IPS-NIHi7 (cell line): Measurements from ENCODE around the gene SSBP4.
A peak's percentile ranks its signal among the peaks of the same experiment; 100 is the strongest.

Experiments
- DNase-seq: peaks from one replicate; pipeline ENCODE4 v3.0.0; 2012; ENCODE audit warnings: mixed read lengths; ENCODE audit errors: extremely low spot score

SSBP4 gene

GRCh38 chr19:18433015-18433691 is 14.0 kb downstream of the SSBP4 start:
- peak; percentile 45 for DNase-seq

GRCh38 chr19:18433735-18434398 is 14.7 kb downstream of the SSBP4 start:
- peak; percentile 68 for DNase-seq

GRCh38 chr19:18434411-18435175 is 15.4 kb downstream of the SSBP4 start:
- DNase-seq, result no peak

- DNase-seq, result no peak
These were observed 16.1 kb downstream of the SSBP4 start for GRCh38 chr19:18435178-18435841.

DNA sequence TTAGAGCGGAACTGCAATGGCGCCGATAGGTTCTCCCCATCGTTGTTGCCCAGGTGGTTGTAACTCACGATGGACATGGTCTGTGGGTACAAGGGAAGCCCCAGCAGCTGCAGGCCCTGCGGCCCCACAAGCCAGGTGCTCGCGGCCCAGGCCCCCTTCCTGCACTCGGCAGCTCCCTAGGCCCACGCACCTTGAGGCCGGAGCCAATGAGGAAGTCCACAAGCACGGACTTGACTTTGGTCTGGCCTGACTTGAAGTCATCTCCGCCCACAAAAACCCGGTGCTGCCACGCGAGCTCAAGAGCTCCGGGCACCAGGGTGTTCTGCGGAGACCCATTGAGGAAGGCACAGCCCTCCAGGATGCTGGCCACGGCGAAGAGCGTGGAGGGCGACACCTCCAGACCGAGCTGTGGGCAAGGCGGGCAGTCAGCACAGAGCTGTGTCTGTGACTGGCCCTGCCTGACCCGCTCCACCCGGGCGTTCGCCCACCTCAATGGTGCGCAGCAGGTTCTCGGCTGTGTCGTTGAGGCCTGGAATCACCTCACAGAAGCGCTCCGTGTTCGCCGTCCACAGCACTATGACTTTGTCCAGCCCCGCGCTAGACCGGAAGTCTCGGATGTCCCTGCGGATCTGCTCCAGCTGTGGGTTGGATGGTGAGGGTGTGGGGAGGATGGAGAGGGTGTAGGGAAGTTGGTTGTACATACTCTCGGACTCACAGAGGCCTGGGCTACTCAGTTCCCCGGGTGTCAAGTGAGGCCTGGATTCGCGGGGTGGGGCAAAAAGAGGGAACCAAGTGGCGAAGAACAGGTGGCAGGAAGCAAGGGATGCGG is 16.9 kb downstream of the SSBP4 start:
- DNase-seq, result no peak

- peak; percentile 92 for DNase-seq
These were observed 17.7 kb downstream of the SSBP4 start for GRCh38 chr19:18436671-18437490.

DNA sequence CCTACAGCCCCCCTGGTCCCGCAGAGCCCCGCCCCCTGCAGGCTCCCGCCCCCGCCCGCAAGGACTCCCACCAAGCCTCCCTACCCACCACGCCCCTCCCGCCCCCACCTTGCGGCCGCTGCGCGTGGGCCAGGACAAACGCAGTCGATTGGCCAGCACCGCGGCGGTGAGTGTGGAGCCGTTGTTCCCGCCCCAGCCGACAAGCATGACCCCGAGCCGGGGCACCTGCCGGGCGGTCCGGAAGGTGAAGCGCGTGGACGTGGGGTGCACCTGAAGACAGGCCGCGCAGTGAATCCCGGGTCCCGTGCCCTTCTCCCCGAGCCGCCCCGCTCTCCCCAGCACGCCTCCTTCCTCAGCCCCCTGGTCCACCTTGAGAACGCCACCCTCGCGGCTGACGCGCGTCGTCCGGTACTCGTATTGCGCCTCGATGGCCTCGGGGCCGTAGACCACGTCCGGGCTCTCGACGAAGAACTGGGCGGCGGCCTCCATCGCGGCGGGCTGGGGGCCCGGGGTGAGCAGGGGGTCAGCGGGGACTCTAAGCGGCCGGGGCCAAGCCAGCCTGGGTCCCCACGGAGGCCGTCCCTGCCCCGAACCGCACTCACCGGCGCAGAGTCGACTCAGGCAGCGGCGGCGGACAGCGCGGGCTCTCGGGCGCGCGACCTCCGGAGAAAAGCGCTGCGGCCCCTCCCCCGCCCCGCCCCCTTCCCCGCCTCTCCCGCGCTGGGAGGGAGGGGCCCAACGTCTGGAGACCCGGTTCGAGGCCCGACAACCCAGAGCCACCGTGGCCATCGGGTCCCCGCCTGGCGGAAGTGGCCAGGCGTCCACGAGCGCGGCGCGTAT is 18.5 kb downstream of the SSBP4 start, which contains the start of gene ISYNA1:
Gene ISYNA1 (minus strand): TSS at position 643 of the 840 bp plus-strand sequence. CDS start 154 bp downstream, at position 489.
- peak; percentile 83 for DNase-seq

- DNase-seq, result peak; percentile 68
These were observed 19.3 kb downstream of the SSBP4 start for GRCh38 chr19:18438331-18439024.

DNA sequence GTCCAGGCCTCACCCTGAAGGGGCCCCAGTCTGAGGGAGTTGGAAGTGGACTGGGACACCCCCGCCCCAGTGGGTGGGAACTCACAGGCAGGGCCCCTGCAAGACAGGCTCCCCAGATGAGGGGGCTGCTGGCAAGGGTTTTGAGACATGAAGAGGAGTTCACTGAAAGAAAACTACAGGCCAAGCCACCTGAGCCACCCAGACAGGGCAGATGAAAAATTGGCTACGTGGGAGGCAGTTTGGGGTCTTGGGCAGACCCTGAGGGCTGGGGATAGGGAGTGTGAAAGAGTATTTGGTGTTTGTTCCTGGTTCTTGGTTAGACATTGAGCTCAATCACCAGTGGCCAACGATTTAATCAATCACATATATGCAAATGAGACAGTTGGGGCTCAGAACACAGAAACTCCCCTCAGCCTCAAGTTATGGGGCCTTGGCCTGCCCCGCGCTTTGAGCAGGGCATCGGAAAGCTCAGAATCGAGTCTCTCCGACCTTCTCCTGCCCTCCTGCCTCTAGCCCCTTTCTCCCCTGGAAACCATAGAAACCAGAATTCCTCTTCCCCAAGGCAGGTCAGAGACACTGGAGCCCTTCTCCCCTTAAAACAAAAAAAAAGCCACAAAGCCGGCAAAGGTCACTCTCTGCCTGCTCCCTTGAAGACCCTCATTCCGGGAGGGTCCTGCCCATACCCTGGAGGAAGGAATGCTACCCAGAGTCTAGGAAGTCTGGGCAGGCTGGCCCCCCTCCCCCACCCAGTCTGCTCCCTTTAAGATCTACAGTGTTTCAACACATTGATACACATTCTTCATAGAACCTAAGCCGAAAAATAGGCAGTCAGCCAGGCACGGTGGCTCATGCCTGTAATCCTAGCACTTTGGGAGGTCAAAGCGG is 20.1 kb downstream of the SSBP4 start:
- no peak for DNase-seq

DNA sequence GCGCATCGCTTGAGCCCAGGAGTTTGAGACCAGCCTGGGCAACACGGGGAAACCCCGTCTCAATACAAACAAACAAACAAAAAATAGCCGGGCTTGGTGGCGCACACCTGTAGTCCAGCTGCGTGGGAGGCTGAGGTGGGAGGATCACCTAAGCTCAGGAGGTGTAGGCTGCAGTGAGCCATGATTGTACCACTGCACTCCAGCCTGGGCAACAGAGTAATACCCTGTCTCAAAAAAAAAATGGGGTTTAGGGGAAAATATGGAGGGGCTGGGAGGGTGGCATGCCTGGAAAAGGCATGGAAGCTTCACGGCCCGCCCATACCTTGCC is 20.7 kb downstream of the SSBP4 start:
- DNase-seq, result no peak

- peak; percentile 68 for DNase-seq
These were observed 21.2 kb downstream of the SSBP4 start for GRCh38 chr19:18440415-18440877.

DNA sequence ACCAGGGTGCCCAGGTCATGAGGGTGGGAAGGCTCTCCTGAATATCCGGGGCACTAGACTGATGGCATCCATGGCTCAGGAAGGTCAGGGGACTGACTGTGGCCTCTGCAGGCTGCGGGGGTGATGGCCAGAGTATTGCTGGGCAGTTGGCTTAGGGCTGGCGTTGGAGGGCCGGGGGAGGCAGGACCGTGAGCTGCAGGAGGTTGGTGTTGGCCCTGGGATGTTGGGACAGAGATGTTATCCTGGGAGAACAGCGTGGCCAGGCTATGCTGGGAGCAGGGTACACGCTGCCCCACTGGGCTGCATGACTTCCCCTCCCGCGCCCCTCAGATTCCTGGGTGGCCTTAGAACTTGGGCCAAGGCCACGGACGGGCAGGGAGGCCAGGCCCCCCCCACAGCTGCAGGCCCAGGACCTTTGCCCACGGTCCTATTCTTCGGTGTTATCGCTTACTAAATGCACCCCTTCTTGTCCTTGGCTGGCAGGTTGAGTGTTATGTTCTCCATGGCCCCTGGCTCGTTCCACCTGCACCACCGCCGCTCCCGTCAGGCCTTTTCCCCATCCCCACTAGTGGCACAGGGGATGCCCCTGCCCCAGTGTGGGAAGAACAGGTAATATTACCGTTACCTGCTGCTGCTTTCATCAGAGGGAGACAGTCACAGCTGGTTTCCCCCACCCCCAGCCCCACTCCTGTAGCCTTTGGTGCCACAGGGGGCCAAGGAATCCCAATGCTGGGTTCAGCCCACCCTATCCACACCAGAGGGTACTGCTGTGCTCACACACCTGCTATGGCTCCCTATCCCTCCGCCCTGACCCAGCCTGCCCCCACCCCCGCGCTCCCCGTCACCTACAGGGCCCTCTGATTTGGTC is 22.0 kb downstream of the SSBP4 start:
- no peak for DNase-seq

DNA sequence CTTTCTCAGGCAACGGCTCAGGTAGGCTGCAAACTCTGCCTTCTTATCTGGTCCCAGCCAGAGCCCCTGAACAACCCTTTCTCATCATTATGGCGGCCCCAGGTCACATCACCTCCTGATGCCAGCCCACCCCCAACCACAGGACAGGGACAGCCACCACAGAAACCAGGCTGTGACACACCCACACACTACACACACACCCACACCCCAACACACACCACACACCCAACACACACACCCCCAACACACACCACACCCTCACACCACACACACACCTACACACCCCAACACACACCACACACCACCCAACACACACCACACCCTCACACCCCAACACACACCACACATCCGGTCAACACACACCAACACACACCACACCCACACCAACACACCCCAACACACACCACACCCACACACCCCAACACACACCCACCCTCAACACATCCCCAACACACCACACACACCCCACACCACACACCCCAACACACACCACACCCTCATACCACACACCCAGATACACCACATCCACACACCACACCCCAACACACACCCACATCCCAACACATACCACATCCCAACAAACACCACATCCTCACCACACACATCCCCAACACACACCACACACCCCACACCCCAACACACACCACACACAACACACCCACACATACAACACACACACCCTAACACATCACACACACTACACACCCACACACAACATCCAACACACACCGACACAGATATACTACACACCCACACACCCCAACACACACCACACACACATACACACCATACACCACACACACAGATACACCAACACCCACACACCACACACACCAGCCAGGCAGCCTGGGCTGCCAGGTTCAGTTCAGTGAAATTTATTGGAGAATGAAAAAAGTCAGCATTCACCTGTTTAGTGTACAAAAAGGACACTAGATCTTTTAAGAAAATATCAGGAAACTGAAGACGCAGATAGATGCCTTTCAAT is 22.9 kb downstream of the SSBP4 start:
- no peak for DNase-seq

DNA sequence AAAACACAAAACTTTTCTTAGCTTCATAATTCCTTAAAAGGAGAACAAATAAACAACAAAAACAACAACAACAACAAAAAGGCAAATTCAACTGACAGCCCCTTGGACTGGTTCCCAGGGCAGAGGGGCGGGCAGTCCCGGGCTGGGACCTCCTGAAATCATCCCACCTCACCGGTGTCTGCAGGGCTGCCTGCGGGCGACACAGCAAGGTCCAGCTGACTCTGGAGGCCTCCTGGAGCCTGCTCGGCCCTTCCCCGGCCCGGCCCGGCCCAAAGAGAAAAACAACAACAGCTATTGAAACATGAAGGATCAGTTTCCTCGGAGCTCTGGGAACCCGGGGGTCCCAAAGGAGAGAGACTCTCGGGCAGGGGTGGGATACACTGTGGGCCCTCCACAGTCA is 23.7 kb downstream of the SSBP4 start:
- DNase-seq, result no peak

DNA sequence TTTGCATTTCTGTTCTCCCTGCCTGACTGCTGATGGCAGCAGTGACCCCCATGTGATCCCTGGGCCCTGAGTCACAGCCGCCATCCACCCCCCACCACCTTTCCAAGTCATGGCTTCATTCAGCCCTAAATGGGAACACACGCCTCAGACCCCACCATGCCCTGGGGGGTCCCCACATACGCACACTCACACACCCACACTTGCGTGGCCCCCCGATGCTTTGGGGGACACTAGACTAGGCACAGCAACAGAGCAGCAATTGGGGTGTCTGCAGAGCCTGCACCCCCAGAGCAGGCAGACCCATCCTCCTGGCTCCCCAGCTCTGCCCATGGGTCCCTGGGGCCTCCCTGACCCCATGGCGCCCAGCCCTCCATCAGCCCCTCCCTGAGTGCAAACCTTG is 24.2 kb downstream of the SSBP4 start:
- no peak for DNase-seq

DNA sequence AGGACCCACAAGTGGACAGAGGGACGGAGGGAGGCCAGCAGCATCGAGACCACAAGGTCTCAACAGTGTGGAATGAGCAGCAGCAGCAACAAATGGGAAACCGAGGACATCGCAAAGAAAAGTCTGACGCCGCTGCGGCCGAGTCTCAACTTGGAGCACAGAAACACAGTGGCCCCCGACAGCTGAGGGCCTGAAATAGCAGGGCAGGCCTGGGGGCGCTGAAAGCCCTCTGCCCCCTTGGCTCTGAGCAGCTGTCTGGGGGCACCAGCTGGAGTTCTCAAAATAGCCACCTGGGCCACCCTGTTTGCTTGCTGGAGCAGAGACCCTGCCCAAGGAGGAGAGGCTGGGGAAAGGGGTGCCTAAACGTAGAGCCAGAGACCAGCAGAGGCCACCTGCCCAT is 24.6 kb downstream of the SSBP4 start:
- no peak for DNase-seq
